Measurements from ENCODE around the gene MTR.

DNA sequence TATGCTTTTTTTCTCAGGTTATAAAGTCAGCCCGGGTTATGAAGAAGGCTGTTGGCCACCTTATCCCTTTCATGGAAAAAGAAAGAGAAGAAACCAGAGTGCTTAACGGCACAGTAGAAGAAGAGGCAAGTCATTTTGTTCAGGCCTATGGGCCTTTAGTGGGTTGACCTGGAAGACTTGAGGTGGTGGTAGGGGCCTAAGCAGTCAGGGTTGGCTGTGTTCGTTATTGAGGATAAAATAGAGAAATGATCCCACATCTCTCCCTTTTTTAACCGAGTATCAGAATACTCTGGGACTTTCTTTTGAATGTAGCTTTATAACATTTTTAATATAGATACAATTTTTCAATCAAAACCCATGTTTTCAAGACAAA lies 67.1 kb downstream of the MTR start:
- TF ChIP-seq POLR2AphosphoS5 (IDR thresholded peaks at IDR 0.05; ENCODE audit: low read depth, low read length) = no peak
- no peak for TF ChIP-seq ZNF274 (IDR thresholded peaks at IDR 0.05; ENCODE audit: low read depth, low read length)
- TF ChIP-seq CTCF (IDR thresholded peaks at IDR 0.05 in 2 of 3, conservative IDR thresholded peaks at IDR 0.05 in 1 of 3; ENCODE audit: borderline replicate concordance in 1 of 3, insufficient read depth in 1 of 3, low read depth in 2 of 3, low read length in 2 of 3) = no peak
- TF ChIP-seq POLR2A (IDR thresholded peaks at IDR 0.05; ENCODE audit: borderline replicate concordance, extremely low read depth, insufficient read depth, insufficient read length) = no peak
- no peak for TF ChIP-seq RAD21 (IDR thresholded peaks at IDR 0.05; ENCODE audit: low read depth)
- no peak for TF ChIP-seq EGR1 (IDR thresholded peaks at IDR 0.05; ENCODE audit: low read depth)
- TF ChIP-seq EZH2phosphoT487 (IDR thresholded peaks at IDR 0.05; ENCODE audit: borderline replicate concordance) = no peak
- no peak for TF ChIP-seq EZH2 (IDR thresholded peaks at IDR 0.05)
- TF ChIP-seq SIN3A (IDR thresholded peaks at IDR 0.05; ENCODE audit: low read depth) = no peak
- no peak for TF ChIP-seq ZFX (IDR thresholded peaks at IDR 0.05)
- TF ChIP-seq SP1 (IDR thresholded peaks at IDR 0.05; ENCODE audit: low read depth) = no peak
- TF ChIP-seq, protein P1, sequence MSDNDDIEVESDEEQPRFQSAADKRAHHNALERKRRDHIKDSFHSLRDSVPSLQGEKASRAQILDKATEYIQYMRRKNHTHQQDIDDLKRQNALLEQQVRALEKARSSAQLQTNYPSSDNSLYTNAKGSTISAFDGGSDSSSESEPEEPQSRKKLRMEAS (IDR thresholded peaks at IDR 0.05) = no peak
- TF ChIP-seq SRF (IDR thresholded peaks at IDR 0.05; ENCODE audit: low read depth) = no peak
- TF ChIP-seq ZBTB33 (IDR thresholded peaks at IDR 0.05; ENCODE audit: extremely low read depth, insufficient replicate concordance, low read length) = no peak

Data from HCT116 (cell line).